Mesothelial cell of epicardium (in vitro differentiated cells): ENCODE data around the gene DCST2. TPM values are rescaled to one million over a fixed set of nuclear protein-coding genes. Genes with fewer than 3 reads are reported as not detected.
A peak's percentile ranks its signal among the peaks of the same experiment; 100 is the strongest.

Experiments used
- DNase-seq, 2 experiments: peaks; one replicate each; pipeline ENCODE4 v3.0.0; 2021; ENCODE audit warnings: low spot score in 2 of 2; ENCODE audit not compliant: unreplicated experiment in 2 of 2
- H3K27ac Mint-ChIP-seq: 2 replicates; pipeline ENCODE4 v1.8.0; 2021; ENCODE audit warnings: mixed read lengths
- H3K27me3 Mint-ChIP-seq: 2 replicates; pipeline ENCODE4 v1.8.0; 2021; ENCODE audit warnings: low read depth, mixed read lengths
- H3K36me3 Mint-ChIP-seq: 2 replicates; pipeline ENCODE4 v1.8.0; 2021; ENCODE audit warnings: mixed read lengths
- H3K4me1 Mint-ChIP-seq: 2 replicates; pipeline ENCODE4 v1.8.0; 2021; ENCODE audit warnings: mixed read lengths
- H3K4me3 Mint-ChIP-seq: 2 replicates; pipeline ENCODE4 v1.8.0; 2021; ENCODE audit warnings: mild to moderate bottlenecking, moderate library complexity, mixed read lengths
- H3K9me3 Mint-ChIP-seq: 2 replicates; pipeline ENCODE4 v1.8.0; 2021; ENCODE audit warnings: mixed read lengths
- total RNA-seq: library from RNA; stranded (reverse); gene quantifications from 3 replicates; pipeline ENCODE4 v1.2.1, GENCODE V29; 2021
- TF ChIP-seq, protein P1 (sequence below): fragments of 200-600 bp; sonication (generic); IDR thresholded peaks from one replicate; pipeline ENCODE4 v1.5.0; 2021; ENCODE audit warnings: antibody characterized with exemption; ENCODE audit not compliant: unreplicated experiment

DCST2 gene
- total RNA-seq, 1 donor from 2014 or later = 1.8 TPM

- Mint-ChIP-seq H3K27me3 (no peaks in the 10 kb centered on the region), H3K4me3 (no peak overlapping the region), H3K27ac (peak overlapping the region; percentile 35), H3K4me1 (peaks cover 25% of the 10 kb centered on the region), H3K36me3 (no peaks in the 10 kb centered on the region), H3K9me3 (no peaks in the 10 kb centered on the region)
- DNase-seq = no peak
- TF ChIP-seq, protein P1, sequence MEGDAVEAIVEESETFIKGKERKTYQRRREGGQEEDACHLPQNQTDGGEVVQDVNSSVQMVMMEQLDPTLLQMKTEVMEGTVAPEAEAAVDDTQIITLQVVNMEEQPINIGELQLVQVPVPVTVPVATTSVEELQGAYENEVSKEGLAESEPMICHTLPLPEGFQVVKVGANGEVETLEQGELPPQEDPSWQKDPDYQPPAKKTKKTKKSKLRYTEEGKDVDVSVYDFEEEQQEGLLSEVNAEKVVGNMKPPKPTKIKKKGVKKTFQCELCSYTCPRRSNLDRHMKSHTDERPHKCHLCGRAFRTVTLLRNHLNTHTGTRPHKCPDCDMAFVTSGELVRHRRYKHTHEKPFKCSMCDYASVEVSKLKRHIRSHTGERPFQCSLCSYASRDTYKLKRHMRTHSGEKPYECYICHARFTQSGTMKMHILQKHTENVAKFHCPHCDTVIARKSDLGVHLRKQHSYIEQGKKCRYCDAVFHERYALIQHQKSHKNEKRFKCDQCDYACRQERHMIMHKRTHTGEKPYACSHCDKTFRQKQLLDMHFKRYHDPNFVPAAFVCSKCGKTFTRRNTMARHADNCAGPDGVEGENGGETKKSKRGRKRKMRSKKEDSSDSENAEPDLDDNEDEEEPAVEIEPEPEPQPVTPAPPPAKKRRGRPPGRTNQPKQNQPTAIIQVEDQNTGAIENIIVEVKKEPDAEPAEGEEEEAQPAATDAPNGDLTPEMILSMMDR = no peak
These were observed 26.9 kb downstream of the DCST2 start for GRCh38 chr1:155006601-155007101.

- Mint-ChIP-seq H3K4me1 (peaks cover 21% of the 10 kb centered on the region), H3K4me3 (no peak overlapping the region), H3K36me3 (no peaks in the 10 kb centered on the region), H3K27me3 (no peaks in the 10 kb centered on the region), H3K27ac (peak overlapping the region; percentile 64), H3K9me3 (no peaks in the 10 kb centered on the region)
- no peak for DNase-seq
- TF ChIP-seq, protein P1 = no peak
These were observed 28.2 kb downstream of the DCST2 start for GRCh38 chr1:155005076-155006011.

DNA sequence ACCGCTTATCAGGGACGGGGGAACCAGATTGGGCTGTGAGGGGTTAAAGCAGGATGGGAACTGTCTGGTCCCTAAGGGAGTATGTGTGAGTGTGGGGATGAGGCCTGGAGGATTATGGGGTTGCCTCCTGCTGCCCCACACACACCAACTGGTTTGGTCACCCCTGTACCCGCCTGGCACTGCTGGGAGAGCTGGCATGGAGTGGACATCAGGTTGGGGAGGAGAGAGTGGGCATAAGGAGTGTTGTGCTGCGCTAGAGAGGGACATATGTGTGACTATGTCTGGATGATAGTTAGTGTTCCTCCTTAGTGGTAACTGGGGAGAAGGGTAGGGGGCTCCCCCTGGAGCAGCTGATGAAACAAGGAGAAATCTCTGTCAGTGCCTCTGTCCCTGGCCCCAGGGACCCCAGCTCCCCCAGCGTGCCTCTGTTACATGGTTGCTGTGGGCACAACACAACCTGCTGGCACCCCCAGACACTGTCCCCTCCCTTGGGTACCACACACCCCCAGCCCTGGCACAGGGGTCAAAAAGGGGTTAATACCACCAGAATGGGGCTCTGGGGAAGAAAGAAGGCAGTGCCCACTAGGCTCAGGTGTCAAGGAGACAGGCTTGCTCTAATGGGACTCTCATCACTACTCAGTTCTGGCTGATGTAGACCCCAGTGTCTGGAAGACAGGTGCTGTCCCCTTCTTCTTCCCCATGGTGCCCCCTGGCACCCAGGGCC, 29.1 kb downstream of the DCST2 start:
- TF ChIP-seq, protein P1 = no peak
- Mint-ChIP-seq H3K4me3 (peak overlapping the region; percentile 96), H3K9me3 (no peaks in the 10 kb centered on the region), H3K27ac (peak overlapping the region; percentile 86), H3K36me3 (no peaks in the 10 kb centered on the region), H3K27me3 (no peaks in the 10 kb centered on the region), H3K4me1 (peaks cover 21% of the 10 kb centered on the region)
- no peak for DNase-seq

DNA sequence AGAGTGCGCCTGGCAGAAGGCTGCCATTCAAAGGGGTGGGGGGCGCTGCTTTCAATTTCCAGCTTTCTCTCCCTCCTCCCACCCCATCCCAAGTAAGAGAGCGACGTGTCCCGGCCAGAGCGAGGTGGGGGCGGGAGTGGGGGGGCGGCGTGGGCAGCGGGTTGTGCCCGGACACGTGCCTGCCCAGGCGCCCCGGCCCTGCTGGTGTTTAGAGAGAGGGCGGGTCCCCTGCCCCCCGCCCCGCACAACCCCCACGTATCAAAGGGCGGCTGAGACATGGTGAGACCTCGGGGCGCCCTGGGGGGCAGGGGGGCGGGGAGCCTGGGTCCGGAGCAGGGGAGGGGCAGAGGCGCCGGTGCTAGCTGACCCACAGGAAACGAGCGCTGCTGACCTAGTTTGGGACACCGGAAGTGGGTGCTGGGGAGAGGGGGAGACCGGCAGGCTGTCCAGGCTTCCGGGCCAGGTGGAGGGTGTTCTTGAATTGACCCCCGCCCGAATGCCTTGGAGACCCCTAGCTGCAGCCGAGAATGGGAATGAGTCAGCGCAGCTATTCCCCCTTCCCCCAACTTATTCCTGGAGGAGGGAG, 29.7 kb downstream of the DCST2 start:
- Mint-ChIP-seq H3K27ac (peak overlapping the region; percentile 92), H3K4me3 (peak overlapping the region; percentile 96), H3K4me1 (peaks cover 24% of the 10 kb centered on the region), H3K36me3 (no peaks in the 10 kb centered on the region), H3K27me3 (no peaks in the 10 kb centered on the region), H3K9me3 (no peaks in the 10 kb centered on the region)
- TF ChIP-seq, protein P1 = no peak
- DNase-seq = no peak

DNA sequence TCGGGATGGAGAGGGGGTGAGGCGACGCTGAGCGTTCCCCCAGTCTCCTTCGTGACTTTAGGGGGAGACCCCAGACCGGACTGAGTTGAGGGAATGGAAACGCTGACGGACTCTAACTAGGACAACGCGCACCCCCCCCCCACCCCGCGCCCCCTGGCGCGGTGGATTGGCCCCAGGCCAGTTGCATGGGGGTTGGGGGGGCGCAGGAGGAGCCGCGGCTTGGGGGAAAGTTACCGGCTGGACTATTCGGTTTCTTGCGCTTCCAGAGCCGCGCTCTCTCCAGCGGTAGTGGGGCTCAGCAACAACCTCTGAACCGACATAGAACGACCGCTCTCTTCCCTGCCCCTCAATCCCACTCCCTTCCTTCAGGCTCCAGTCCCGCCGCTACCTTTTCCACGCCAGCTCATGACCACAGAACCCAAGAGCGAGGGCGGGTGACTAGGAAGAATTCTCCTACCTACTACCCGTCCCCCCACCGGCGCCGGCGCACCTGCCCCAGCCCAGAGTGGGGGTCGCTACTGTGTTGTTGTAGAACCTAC, 30.3 kb downstream of the DCST2 start:
- H3K4me3 Mint-ChIP-seq = peak overlapping the region; percentile 96
- TF ChIP-seq, protein P1 = no peak
- H3K9me3 Mint-ChIP-seq = no peaks in the 10 kb centered on the region
- H3K4me1 Mint-ChIP-seq = peaks cover 25% of the 10 kb centered on the region
- peak in 1 of 2 experiments; percentile 57 for DNase-seq
- H3K36me3 Mint-ChIP-seq = no peaks in the 10 kb centered on the region
- peak overlapping the region; percentile 92 for H3K27ac Mint-ChIP-seq
- H3K27me3 Mint-ChIP-seq = no peaks in the 10 kb centered on the region
